WTC11 (cell line): ENCODE measurements around the gene CHRNA4. TPM values are rescaled to one million over a fixed set of nuclear protein-coding genes. Genes with fewer than 3 reads are reported as not detected.

Experiments
- ATAC-seq: fragments of 200-7000 bp; cut with Tn5 transposase; 2 replicates; pipeline ENCODE4 v1.10.0; 2021; ENCODE audit warnings: mild to moderate bottlenecking, moderate library complexity
- CTCF ChIA-PET: fragments of 300-600 bp; sonication (Branson Sonifier 250); formaldehyde crosslinking; loops from one replicate; lab custom pipeline; 2021; ENCODE audit warnings: antibody characterized with exemption; lab: Charles Lee
- POLR2A ChIA-PET: fragments of 350-600 bp; sonication (Branson Sonifier 250); formaldehyde crosslinking; loops from one replicate; lab custom pipeline; 2021; ENCODE audit warnings: antibody characterized with exemption; lab: Charles Lee
- DNase-seq: peaks from one replicate; pipeline ENCODE4 v3.0.0; 2021; ENCODE audit warnings: low spot score
- H3K27ac Mint-ChIP-seq: 2 replicates; pipeline ENCODE4 v1.8.0; 2021; ENCODE audit warnings: mixed read lengths
- H3K27me3 Mint-ChIP-seq: 2 replicates; pipeline ENCODE4 v1.8.0; 2021; ENCODE audit warnings: low read depth, mild to moderate bottlenecking, moderate library complexity, mixed read lengths
- H3K36me3 Mint-ChIP-seq: 2 replicates; pipeline ENCODE4 v1.8.0; 2021; ENCODE audit warnings: mixed read lengths
- H3K4me1 Mint-ChIP-seq: 2 replicates; pipeline ENCODE4 v1.8.0; 2022; ENCODE audit warnings: mixed read lengths
- H3K4me3 Mint-ChIP-seq: 2 replicates; pipeline ENCODE4 v1.8.0; 2021; ENCODE audit warnings: mild to moderate bottlenecking, moderate library complexity, mixed read lengths
- H3K9me3 Mint-ChIP-seq: 2 replicates; pipeline ENCODE4 v1.8.0; 2021; ENCODE audit warnings: mixed read lengths
- FOXP1 ChIP-seq: sonication (generic); formaldehyde crosslinking; IDR thresholded peaks from 2 replicates; pipeline ENCODE4 v1.8.0; 2022; ENCODE audit warnings: missing genetic modification reagents, mild to moderate bottlenecking, moderate library complexity, borderline replicate concordance
- HMGA2 ChIP-seq: fragments of 250-450 bp; sonication (Bioruptor Pico); IDR thresholded peaks from 2 replicates; pipeline ENCODE4 v1.4.0; 2021; ENCODE audit warnings: mild to moderate bottlenecking, moderate library complexity
- JAZF1 ChIP-seq: fragments of 250-450 bp; sonication (Bioruptor Pico); IDR thresholded peaks from 2 replicates; pipeline ENCODE4 v1.9.0; 2021; ENCODE audit warnings: moderate library complexity, mild to moderate bottlenecking, inconsistent platforms
- KAT7 ChIP-seq: sonication (generic); formaldehyde crosslinking; IDR thresholded peaks from 2 replicates; pipeline ENCODE4 v1.8.1; 2023; ENCODE audit warnings: missing genetic modification reagents, mild to moderate bottlenecking, borderline replicate concordance
- NFYB ChIP-seq: sonication (generic); formaldehyde crosslinking; conservative IDR thresholded peaks from 2 replicates; pipeline ENCODE4 v1.8.0; 2022; ENCODE audit warnings: low read depth, missing genetic modification reagents
- NR3C1 ChIP-seq: sonication (generic); formaldehyde crosslinking; conservative IDR thresholded peaks from 2 replicates; pipeline ENCODE4 v1.8.1; 2023; ENCODE audit warnings: low read depth, mild to moderate bottlenecking, missing genetic modification reagents
- SOX15 ChIP-seq: fragments of 250-450 bp; sonication (Bioruptor Pico); IDR thresholded peaks from 2 replicates; pipeline ENCODE4 v1.9.0; 2021; ENCODE audit warnings: mild to moderate bottlenecking
- SP1 ChIP-seq: sonication (generic); formaldehyde crosslinking; conservative IDR thresholded peaks from 2 replicates; pipeline ENCODE4 v1.8.1; 2022; ENCODE audit warnings: missing genetic modification reagents
- ZBTB21 ChIP-seq: sonication (generic); formaldehyde crosslinking; IDR thresholded peaks from 2 replicates; pipeline ENCODE4 v1.8.1; 2023; ENCODE audit warnings: mild to moderate bottlenecking, missing genetic modification reagents, borderline replicate concordance
- ZNF138 ChIP-seq: sonication (generic); formaldehyde crosslinking; conservative IDR thresholded peaks from 2 replicates; pipeline ENCODE4 v1.8.1; 2022; ENCODE audit warnings: mild to moderate bottlenecking, moderate library complexity, missing genetic modification reagents
- ZNF416 ChIP-seq: fragments of 250-450 bp; sonication (Bioruptor Pico); IDR thresholded peaks from 2 replicates; pipeline ENCODE4 v1.9.0; 2021; ENCODE audit warnings: mild to moderate bottlenecking, inconsistent platforms
- ZNF671 ChIP-seq: fragments of 250-450 bp; sonication (Bioruptor Pico); IDR thresholded peaks from 2 replicates; pipeline ENCODE4 v1.8.0; 2021; ENCODE audit warnings: mild to moderate bottlenecking
- total RNA-seq: library from RNA; stranded (reverse); gene quantifications from 3 replicates; pipeline ENCODE4 v1.2.3, GENCODE V29; 2021
- TF ChIP-seq, protein P1 (sequence below): fragments of 250-450 bp; sonication (Bioruptor Pico); IDR thresholded peaks from 2 replicates; pipeline ENCODE4 v1.9.0; 2021; ENCODE audit warnings: mild to moderate bottlenecking
- TF ChIP-seq, protein P2 (sequence below): sonication (generic); formaldehyde crosslinking; IDR thresholded peaks from 2 replicates; pipeline ENCODE4 v1.8.0; 2022; ENCODE audit warnings: mild to moderate bottlenecking, missing genetic modification reagents
- TF ChIP-seq, protein P3 (sequence below): sonication (generic); formaldehyde crosslinking; IDR thresholded peaks from 2 replicates; pipeline ENCODE4 v1.8.1; 2023; ENCODE audit warnings: mild to moderate bottlenecking, moderate library complexity, missing genetic modification reagents
- TF ChIP-seq, protein P4 (sequence below): sonication (generic); formaldehyde crosslinking; IDR thresholded peaks from 2 replicates; pipeline ENCODE4 v1.8.1; 2022; ENCODE audit warnings: mild to moderate bottlenecking, missing genetic modification reagents, moderate library complexity, borderline replicate concordance
- TF ChIP-seq, protein P5 (sequence below): fragments of 250-450 bp; sonication (Bioruptor Pico); IDR thresholded peaks from 2 replicates; pipeline ENCODE4 v2.1.2; 2022; ENCODE audit warnings: mild to moderate bottlenecking, moderate library complexity

The CHRNA4 gene
- total RNA-seq, 1 experiment from 2014 or later = 2.5 TPM

DNA sequence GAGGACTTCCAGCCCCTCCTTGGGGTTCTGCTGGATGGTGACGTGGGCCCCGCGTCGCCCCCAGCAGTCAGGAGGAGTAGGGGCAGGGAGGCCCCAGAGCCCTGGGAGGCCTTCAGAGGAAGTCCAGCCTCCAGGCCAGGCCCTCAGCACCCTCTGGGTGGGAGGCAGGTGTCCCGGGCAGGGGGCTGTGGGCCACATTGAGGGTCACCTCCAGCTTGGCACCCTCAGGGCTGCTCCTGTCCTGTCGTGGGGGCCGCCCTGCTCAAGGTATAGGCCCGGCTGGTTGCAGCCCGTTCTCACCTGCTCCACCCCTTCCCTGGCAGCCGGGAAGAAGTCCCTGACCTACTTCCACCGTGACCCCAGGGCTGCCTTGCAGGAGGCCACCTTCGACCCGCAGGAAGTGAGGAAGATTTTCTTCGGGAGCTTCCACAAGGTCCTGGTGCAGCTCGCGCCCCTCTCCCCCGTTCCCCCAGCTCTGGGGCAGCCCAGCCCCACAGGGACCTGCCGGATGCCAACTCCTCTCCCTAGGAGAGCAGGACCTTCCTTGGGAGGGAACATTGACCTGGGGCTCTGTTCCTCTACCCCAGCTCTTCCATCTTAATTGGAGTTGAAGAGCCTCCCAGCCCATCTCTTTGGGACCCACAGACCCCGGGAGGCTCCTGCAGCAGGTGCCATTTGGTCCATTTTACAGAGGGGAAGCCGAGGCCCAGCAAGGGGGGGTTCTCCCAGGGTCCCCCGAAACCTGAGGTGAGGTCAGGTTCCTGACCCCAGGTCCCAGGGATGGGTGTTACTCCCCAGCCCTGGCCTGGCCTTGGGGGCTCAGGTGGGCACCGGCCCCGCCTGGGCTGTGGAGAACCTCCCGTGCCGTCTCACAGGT lies 41.7 kb downstream of the CHRNA4 start:
- DNase-seq = no peak
- TF ChIP-seq, protein P1, sequence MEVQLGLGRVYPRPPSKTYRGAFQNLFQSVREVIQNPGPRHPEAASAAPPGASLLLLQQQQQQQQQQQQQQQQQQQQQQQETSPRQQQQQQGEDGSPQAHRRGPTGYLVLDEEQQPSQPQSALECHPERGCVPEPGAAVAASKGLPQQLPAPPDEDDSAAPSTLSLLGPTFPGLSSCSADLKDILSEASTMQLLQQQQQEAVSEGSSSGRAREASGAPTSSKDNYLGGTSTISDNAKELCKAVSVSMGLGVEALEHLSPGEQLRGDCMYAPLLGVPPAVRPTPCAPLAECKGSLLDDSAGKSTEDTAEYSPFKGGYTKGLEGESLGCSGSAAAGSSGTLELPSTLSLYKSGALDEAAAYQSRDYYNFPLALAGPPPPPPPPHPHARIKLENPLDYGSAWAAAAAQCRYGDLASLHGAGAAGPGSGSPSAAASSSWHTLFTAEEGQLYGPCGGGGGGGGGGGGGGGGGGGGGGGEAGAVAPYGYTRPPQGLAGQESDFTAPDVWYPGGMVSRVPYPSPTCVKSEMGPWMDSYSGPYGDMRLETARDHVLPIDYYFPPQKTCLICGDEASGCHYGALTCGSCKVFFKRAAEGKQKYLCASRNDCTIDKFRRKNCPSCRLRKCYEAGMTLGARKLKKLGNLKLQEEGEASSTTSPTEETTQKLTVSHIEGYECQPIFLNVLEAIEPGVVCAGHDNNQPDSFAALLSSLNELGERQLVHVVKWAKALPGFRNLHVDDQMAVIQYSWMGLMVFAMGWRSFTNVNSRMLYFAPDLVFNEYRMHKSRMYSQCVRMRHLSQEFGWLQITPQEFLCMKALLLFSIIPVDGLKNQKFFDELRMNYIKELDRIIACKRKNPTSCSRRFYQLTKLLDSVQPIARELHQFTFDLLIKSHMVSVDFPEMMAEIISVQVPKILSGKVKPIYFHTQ (CRISPR knock-in tag) = no peak
- TF ChIP-seq JAZF1 = no peak
- TF ChIP-seq KAT7 (CRISPR knock-in tag) = no peak
- TF ChIP-seq, protein P2, sequence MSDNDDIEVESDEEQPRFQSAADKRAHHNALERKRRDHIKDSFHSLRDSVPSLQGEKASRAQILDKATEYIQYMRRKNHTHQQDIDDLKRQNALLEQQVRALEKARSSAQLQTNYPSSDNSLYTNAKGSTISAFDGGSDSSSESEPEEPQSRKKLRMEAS (CRISPR knock-in tag) = no peak
- no peak for TF ChIP-seq ZNF138 (CRISPR knock-in tag)
- no peak for TF ChIP-seq ZNF416
- TF ChIP-seq ZBTB21 (CRISPR knock-in tag) = no peak
- TF ChIP-seq NFYB (CRISPR knock-in tag) = no peak
- TF ChIP-seq SP1 = no peak
- TF ChIP-seq, protein P3, sequence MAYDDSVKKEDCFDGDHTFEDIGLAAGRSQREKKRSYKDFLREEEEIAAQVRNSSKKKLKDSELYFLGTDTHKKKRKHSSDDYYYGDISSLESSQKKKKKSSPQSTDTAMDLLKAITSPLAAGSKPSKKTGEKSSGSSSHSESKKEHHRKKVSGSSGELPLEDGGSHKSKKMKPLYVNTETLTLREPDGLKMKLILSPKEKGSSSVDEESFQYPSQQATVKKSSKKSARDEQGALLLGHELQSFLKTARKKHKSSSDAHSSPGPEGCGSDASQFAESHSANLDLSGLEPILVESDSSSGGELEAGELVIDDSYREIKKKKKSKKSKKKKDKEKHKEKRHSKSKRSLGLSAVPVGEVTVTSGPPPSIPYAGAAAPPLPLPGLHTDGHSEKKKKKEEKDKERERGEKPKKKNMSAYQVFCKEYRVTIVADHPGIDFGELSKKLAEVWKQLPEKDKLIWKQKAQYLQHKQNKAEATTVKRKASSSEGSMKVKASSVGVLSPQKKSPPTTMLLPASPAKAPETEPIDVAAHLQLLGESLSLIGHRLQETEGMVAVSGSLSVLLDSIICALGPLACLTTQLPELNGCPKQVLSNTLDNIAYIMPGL (CRISPR knock-in tag) = no peak
- no peak for TF ChIP-seq NR3C1 (CRISPR knock-in tag)
- TF ChIP-seq, protein P4, sequence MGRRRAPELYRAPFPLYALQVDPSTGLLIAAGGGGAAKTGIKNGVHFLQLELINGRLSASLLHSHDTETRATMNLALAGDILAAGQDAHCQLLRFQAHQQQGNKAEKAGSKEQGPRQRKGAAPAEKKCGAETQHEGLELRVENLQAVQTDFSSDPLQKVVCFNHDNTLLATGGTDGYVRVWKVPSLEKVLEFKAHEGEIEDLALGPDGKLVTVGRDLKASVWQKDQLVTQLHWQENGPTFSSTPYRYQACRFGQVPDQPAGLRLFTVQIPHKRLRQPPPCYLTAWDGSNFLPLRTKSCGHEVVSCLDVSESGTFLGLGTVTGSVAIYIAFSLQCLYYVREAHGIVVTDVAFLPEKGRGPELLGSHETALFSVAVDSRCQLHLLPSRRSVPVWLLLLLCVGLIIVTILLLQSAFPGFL (CRISPR knock-in tag) = no peak
- TF ChIP-seq, protein P5, sequence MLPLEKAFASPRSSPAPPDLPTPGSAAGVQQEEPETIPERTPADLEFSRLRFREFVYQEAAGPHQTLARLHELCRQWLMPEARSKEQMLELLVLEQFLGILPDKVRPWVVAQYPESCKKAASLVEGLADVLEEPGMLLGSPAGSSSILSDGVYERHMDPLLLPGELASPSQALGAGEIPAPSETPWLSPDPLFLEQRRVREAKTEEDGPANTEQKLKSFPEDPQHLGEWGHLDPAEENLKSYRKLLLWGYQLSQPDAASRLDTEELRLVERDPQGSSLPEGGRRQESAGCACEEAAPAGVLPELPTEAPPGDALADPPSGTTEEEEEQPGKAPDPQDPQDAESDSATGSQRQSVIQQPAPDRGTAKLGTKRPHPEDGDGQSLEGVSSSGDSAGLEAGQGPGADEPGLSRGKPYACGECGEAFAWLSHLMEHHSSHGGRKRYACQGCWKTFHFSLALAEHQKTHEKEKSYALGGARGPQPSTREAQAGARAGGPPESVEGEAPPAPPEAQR (CRISPR knock-in tag) = no peak
- no peak for TF ChIP-seq FOXP1 (CRISPR knock-in tag)
- POLR2A ChIA-PET = no interaction called here
- Mint-ChIP-seq H3K4me1 (peaks cover 2% of the 10 kb centered on the region; the same call in 1 of the 2 replicates), H3K36me3 (no peaks in the 10 kb centered on the region), H3K4me3 (no peak overlapping the region), H3K27me3 (no peaks in the 10 kb centered on the region), H3K27ac (no peak overlapping the region), H3K9me3 (no peaks in the 10 kb centered on the region)
- ATAC-seq = no peak
- CTCF ChIA-PET = interaction anchor here (1.2 to 1.3 kb wide), 3 partner anchors 9 to 62 kb away, joined by 3 to 6 read pairs (median 3); no protein-coding TSS in a partner anchor

DNA sequence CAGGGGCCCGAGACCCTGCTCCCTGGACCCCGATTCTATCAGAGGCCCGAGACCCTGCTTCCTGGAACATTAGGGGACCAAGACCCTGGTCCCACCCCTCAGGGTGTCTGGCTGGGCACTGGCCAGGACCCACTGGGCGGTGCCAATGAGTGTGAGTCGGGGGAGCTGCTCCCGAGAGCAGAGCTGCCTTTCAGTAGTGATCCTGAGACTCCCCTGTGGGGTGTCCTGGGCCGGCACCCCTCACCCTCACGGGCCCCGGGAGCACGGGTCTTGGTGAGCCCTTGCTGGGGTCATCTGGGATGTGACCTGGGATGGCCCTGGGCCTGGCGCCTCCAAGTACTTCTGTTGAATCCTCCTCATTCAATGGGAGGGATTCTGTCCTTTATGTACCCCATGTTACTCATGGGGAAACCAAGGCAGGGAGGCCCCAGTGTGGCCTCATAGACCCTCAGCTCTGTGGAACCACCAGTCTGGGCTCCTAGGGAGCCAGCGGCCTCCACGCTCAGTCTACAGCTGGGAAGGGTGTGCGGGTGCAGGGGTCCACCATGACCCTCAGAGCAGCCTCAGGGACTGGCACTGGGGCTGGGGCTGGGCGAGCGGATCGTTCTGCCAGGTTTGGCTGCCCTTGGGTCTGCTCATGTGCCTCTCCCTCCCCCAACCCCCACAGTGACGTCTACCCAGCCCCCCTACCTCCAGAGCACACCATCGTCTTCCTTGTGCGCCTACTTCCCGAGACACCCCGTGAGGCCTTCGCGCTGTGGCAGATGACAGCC lies 42.6 kb downstream of the CHRNA4 start:
- Mint-ChIP-seq H3K27ac (no peak overlapping the region), H3K27me3 (no peaks in the 10 kb centered on the region), H3K36me3 (no peaks in the 10 kb centered on the region), H3K4me3 (no peak overlapping the region), H3K4me1 (peaks cover 2% of the 10 kb centered on the region; the same call in 1 of the 2 replicates), H3K9me3 (no peaks in the 10 kb centered on the region)
- ChIA-PET CTCF (interaction anchor here (1.2 to 2.1 kb wide), 4 partner anchors 9 to 63 kb away, joined by 3 to 8 read pairs (median 4); no protein-coding TSS in a partner anchor), POLR2A (interaction anchor here (0.6 kb wide), 1 partner anchor 23 kb away, joined by 4 read pairs; no protein-coding TSS in a partner anchor)
- TF ChIP-seq ZNF671 (CRISPR knock-in tag) = no peak
- no peak for TF ChIP-seq SOX15 (CRISPR knock-in tag)
- TF ChIP-seq HMGA2 (CRISPR knock-in tag) = no peak
- DNase-seq (no peak), ATAC-seq (no peak)
